SU-DHL-6 (cell line): ENCODE data around the gene KERA.

Experiments used
- H2AFZ ChIP-seq: fragments of 200-600 bp; sonication (generic); 2 replicates; pipeline ENCODE4 v1.6.1; 2014; ENCODE audit warnings: low read depth, mild to moderate bottlenecking, moderate library complexity, mixed read lengths, antibody characterized with exemption, low read length; ENCODE audit not compliant: severe bottlenecking
- H3F3A ChIP-seq: fragments of 200-600 bp; shearing (Covaris generic); 2 replicates; pipeline ENCODE4 v1.6.0; 2016; ENCODE audit warnings: antibody characterized with exemption, mild to moderate bottlenecking; ENCODE audit not compliant: insufficient read depth
- H3K27ac ChIP-seq: fragments of 200-600 bp; sonication (generic); 2 replicates; pipeline ENCODE4 v1.5.1; 2016; ENCODE audit warnings: low read depth, mild to moderate bottlenecking, low read length, moderate library complexity, mixed read lengths
- H3K27me3 ChIP-seq: fragments of 200-600 bp; sonication (generic), shearing (Covaris generic); 2 replicates; pipeline ENCODE4 v1.6.0; 2014; ENCODE audit warnings: mild to moderate bottlenecking, low read length
- H3K36me3 ChIP-seq: fragments of 200-600 bp; sonication (generic); 2 replicates; pipeline ENCODE4 v1.6.1; 2014; ENCODE audit warnings: mild to moderate bottlenecking, low read length, mixed read lengths
- H3K4me2 ChIP-seq: fragments of 300-600, 200-600 bp; shearing (Covaris generic), sonication (generic); 2 replicates; pipeline ENCODE4 v1.6.0; 2014; ENCODE audit warnings: low read length, low read depth, mild to moderate bottlenecking; ENCODE audit not compliant: poor library complexity, severe bottlenecking
- H3K4me3 ChIP-seq: fragments of 200-600 bp; sonication (generic); 2 replicates; pipeline ENCODE4 v1.5.1; 2014; ENCODE audit warnings: antibody characterized with exemption, low read length, mild to moderate bottlenecking, mixed read lengths; ENCODE audit not compliant: insufficient read depth, poor library complexity, severe bottlenecking
- H3K79me2 ChIP-seq: fragments of 200-600 bp; sonication (generic); 2 replicates; pipeline ENCODE4 v1.6.1; 2014; ENCODE audit warnings: mild to moderate bottlenecking, low read length, moderate library complexity; ENCODE audit not compliant: insufficient read depth
- H3K9ac ChIP-seq: fragments of 200-600 bp; sonication (generic); 2 replicates; pipeline ENCODE4 v1.7.0; 2014; ENCODE audit warnings: mild to moderate bottlenecking, low read length
- H3K9me2 ChIP-seq: fragments of 200-600 bp; sonication (generic); replicated peaks from 2 replicates; pipeline ENCODE4 v1.6.1; 2014; ENCODE audit warnings: low read length; ENCODE audit not compliant: insufficient read depth
- H3K9me3 ChIP-seq: fragments of 200-600 bp; sonication (generic); 2 replicates; pipeline ENCODE4 v1.6.1; 2014; ENCODE audit warnings: low read length, mixed read lengths; ENCODE audit not compliant: insufficient read depth
- H4K20me1 ChIP-seq: fragments of 200-600 bp; sonication (generic); 2 replicates; pipeline ENCODE4 v1.6.1; 2014; ENCODE audit warnings: low read depth, mild to moderate bottlenecking, antibody characterized with exemption, low read length, moderate library complexity, mixed read lengths
- CTCF ChIP-seq: fragments of 200-600 bp; sonication (generic); IDR thresholded peaks from one replicate; pipeline ENCODE4 v1.5.1; 2017; ENCODE audit warnings: antibody characterized with exemption, mild to moderate bottlenecking, low read length, moderate library complexity; ENCODE audit not compliant: insufficient read depth, poor library complexity, severe bottlenecking
- EZH2phosphoT487 ChIP-seq: fragments of 200-600 bp; sonication (generic), shearing (Covaris generic); conservative IDR thresholded peaks from 2 replicates; pipeline ENCODE4 v1.6.1; 2018; ENCODE audit warnings: mild to moderate bottlenecking, antibody characterized with exemption, low read length, moderate library complexity, mixed read lengths

Gene KERA

GRCh38 chr12:91080041-91080440, 22.2 kb upstream of the KERA start:
- Histone ChIP-seq H3K9me2 (no peaks in the 10 kb centered on the region), H2AFZ (no peak overlapping the region), H3K9ac (no peak overlapping the region), H3K79me2 (no peaks in the 10 kb centered on the region), H3K9me3 (no peaks in the 10 kb centered on the region), H3K27me3 (no peaks in the 10 kb centered on the region), H4K20me1 (no peaks in the 10 kb centered on the region), H3K36me3 (no peaks in the 10 kb centered on the region), H3F3A (no peaks in the 10 kb centered on the region), H3K4me2 (no peak overlapping the region), H3K27ac (no peak overlapping the region), H3K4me3 (no peak overlapping the region)
- TF ChIP-seq CTCF (no peak), EZH2phosphoT487 (no peak)

GRCh38 chr12:91078501-91078900, 20.7 kb upstream of the KERA start:
- no peak overlapping the region for H3K4me2 ChIP-seq
- no peak overlapping the region for H3K27ac ChIP-seq
- H3K9me3 ChIP-seq: no peaks in the 10 kb centered on the region
- TF ChIP-seq CTCF (no peak), EZH2phosphoT487 (no peak)
- H3K79me2 ChIP-seq: no peaks in the 10 kb centered on the region
- H3K9ac ChIP-seq: no peak overlapping the region
- H3K9me2 ChIP-seq: no peaks in the 10 kb centered on the region
- H3K4me3 ChIP-seq: no peak overlapping the region
- no peaks in the 10 kb centered on the region for H3K36me3 ChIP-seq
- no peaks in the 10 kb centered on the region for H3K27me3 ChIP-seq
- H3F3A ChIP-seq: no peaks in the 10 kb centered on the region
- H2AFZ ChIP-seq: no peak overlapping the region
- no peaks in the 10 kb centered on the region for H4K20me1 ChIP-seq

- no peaks in the 10 kb centered on the region for H3K9me2 ChIP-seq
- H2AFZ ChIP-seq: no peak overlapping the region
- no peak overlapping the region for H3K4me2 ChIP-seq
These were observed 19.6 kb upstream of the KERA start for GRCh38 chr12:91077228-91077954.

More at GRCh38 chr12:91077228-91077954, 19.6 kb upstream of the KERA start:
- no peak for TF ChIP-seq CTCF
- TF ChIP-seq EZH2phosphoT487: no peak
- no peaks in the 10 kb centered on the region for H3F3A ChIP-seq
- H3K27ac ChIP-seq: no peak overlapping the region
- no peaks in the 10 kb centered on the region for H4K20me1 ChIP-seq
- no peaks in the 10 kb centered on the region for H3K9me3 ChIP-seq
- no peak overlapping the region for H3K4me3 ChIP-seq
- no peak overlapping the region for H3K9ac ChIP-seq
- no peaks in the 10 kb centered on the region for H3K79me2 ChIP-seq
- H3K27me3 ChIP-seq: no peaks in the 10 kb centered on the region
- no peaks in the 10 kb centered on the region for H3K36me3 ChIP-seq
